ENCODE measurements around the gene ODAPH. TPM values are rescaled to one million over a fixed set of nuclear protein-coding genes. Genes with fewer than 3 reads are reported as not detected.

Gene ODAPH
- not detected for total RNA-seq

GRCh38 chr4:75555294-75556164, at the start of gene ODAPH:
Gene ODAPH, plus strand, starts transcription at chr4:75556066. Its CDS starts 17 bp downstream, at chr4:75556083.

GRCh38 chr4:75514131-75514948, 41.5 kb upstream of the ODAPH start, which contains the start of the genes RCHY1 and THAP6:
Gene RCHY1, minus strand, starts transcription at chr4:75514403. Its CDS starts 117 bp downstream, at chr4:75514286.
Gene THAP6, plus strand, starts transcription at chr4:75514473. Its CDS starts 980 bp downstream, at chr4:75515453.

Other genes starting within 250 kb of the ODAPH start
- 10 to 100 TPM; 27.5 to 31.7 TPM for gene RCHY1, start 41.7 kb upstream of the ODAPH start, total RNA-seq
- 10 to 100 TPM; 16.5 to 20.5 TPM for gene THAP6, start 41.6 kb upstream of the ODAPH start, total RNA-seq
- 1 to 10 TPM in 1 of 2 experiments, under 1 TPM in 1; 0.45 to 1.1 TPM for gene CDKL2, start 74.5 kb downstream of the ODAPH start, total RNA-seq
- 100 to 1,000 TPM; 149 to 159 TPM for gene G3BP2, start 117.3 kb downstream of the ODAPH start, total RNA-seq
- 10 to 100 TPM; 40.5 to 41.8 TPM for gene USO1, start 168.5 kb downstream of the ODAPH start, total RNA-seq

All from activated naive CD4-positive, alpha-beta T cell treated with anti-CD3 and anti-CD28 coated beads, Interleukin-2, amount 10 ng/mL, durations not matched to agents 5 hours and 36 hours (primary cell).